H1 (cell line): ENCODE results near the gene CAMTA2. TPM values are rescaled to one million over a fixed set of nuclear protein-coding genes. Genes with fewer than 3 reads are reported as not detected.

Experiments used
- CTCF ChIA-PET: fragments of 300-600 bp; sonication (Branson Sonifier 250); formaldehyde crosslinking; loops from one replicate; lab custom pipeline; 2021; ENCODE audit not compliant: partially characterized antibody; lab: Charles Lee
- POLR2A ChIA-PET: fragments of 300-600 bp; sonication (Branson Sonifier 250); formaldehyde crosslinking; loops from one replicate; lab custom pipeline; 2021; ENCODE audit warnings: inconsistent platforms; ENCODE audit not compliant: partially characterized antibody; lab: Charles Lee
- DNase-seq, 2 experiments: peaks; one replicate each; pipeline versions ENCODE4 v3.0.0 to v3.0.0-alpha.2; 2010 to 2022; ENCODE audit warnings: low spot score in 2 of 2, low read depth in 1 of 2, mixed read lengths in 1 of 2
- FAIRE-seq: peaks from 2 replicates; lab custom pipeline; 2011; peaks lifted over from hg19 to GRCh38; lab: Jason Lieb, UNC
- H2AFZ ChIP-seq: 2 replicates; pipeline ENCODE4 v1.8.1; 2012; ENCODE audit warnings: low read length, inconsistent platforms
- H2AK5ac ChIP-seq: 2 replicates; pipeline ENCODE4 v1.6.1; 2013; ENCODE audit warnings: low read depth, low read length
- H2BK120ac ChIP-seq: replicated peaks from 2 replicates; pipeline ENCODE3; 2013; ENCODE audit warnings: low read depth, low read length, inconsistent platforms
- H2BK12ac ChIP-seq: 2 replicates; pipeline ENCODE4 v1.6.1; 2013; ENCODE audit warnings: low read depth, low read length
- H2BK15ac ChIP-seq: 2 replicates; pipeline ENCODE4 v1.6.1; 2013; ENCODE audit warnings: low read length
- H2BK20ac ChIP-seq: 2 replicates; pipeline ENCODE4 v1.6.1; 2013; ENCODE audit warnings: low read length
- H2BK5ac ChIP-seq: 2 replicates; pipeline ENCODE4 v1.6.1; 2013; ENCODE audit warnings: low read depth, low read length
- H3K14ac ChIP-seq: 2 replicates; pipeline ENCODE4 v1.6.1; 2013; ENCODE audit warnings: inconsistent platforms; ENCODE audit not compliant: insufficient read length
- H3K18ac ChIP-seq: 2 replicates; pipeline ENCODE4 v1.6.1; 2013; ENCODE audit warnings: low read length; ENCODE audit errors: extremely low read depth
- H3K23ac ChIP-seq: 2 replicates; pipeline ENCODE4 v1.6.1; 2013; ENCODE audit warnings: inconsistent platforms; ENCODE audit not compliant: insufficient read length
- H3K23me2 ChIP-seq: 2 replicates; pipeline ENCODE4 v1.6.1; 2013; ENCODE audit warnings: low read depth, low read length
- H3K27ac ChIP-seq: 2 replicates; pipeline ENCODE4 v1.6.1; 2011; ENCODE audit warnings: low read depth, low read length, inconsistent platforms
- H3K27me3 ChIP-seq, 4 experiments: replicated peaks in 1 of 4; 1 replicate in 1 of 4; 2 replicates in 3 of 4; pipeline versions ENCODE4 v1.6.1 to v1.8.1; 2011 to 2013; ENCODE audit warnings: low read length in 3 of 4, mild to moderate bottlenecking in 3 of 4, inconsistent platforms in 2 of 4, mixed read lengths in 2 of 4, moderate library complexity in 1 of 4; ENCODE audit not compliant: control insufficient read depth in 3 of 4, insufficient read depth in 3 of 4; ENCODE audit errors: extremely low read depth in 1 of 4
- H3K36me3 ChIP-seq, 4 experiments: 2 replicates each; pipeline versions ENCODE4 v1.6.1 to v1.8.1; 2011 to 2013; ENCODE audit warnings: mild to moderate bottlenecking in 4 of 4, low read length in 3 of 4, moderate library complexity in 2 of 4, control low read depth in 1 of 4, inconsistent platforms in 1 of 4; ENCODE audit not compliant: insufficient read depth in 4 of 4, control insufficient read depth in 2 of 4
- H3K4ac ChIP-seq: replicated peaks from 2 replicates; pipeline ENCODE3; 2013; ENCODE audit warnings: low read length, low read depth, mixed read lengths, inconsistent platforms; ENCODE audit not compliant: insufficient read length
- H3K4me1 ChIP-seq, 4 experiments: replicated peaks in 1 of 4; 1 replicate in 1 of 4; 2 replicates in 3 of 4; pipeline versions ENCODE4 v1.6.1 to v1.8.1; 2011 to 2013; ENCODE audit warnings: low read length in 3 of 4, inconsistent platforms in 2 of 4, mixed read lengths in 1 of 4; ENCODE audit not compliant: insufficient read depth in 4 of 4, control insufficient read depth in 3 of 4
- H3K4me2 ChIP-seq, 2 experiments: 2 replicates each; pipeline versions ENCODE4 v1.6.1 to v1.8.1; 2011 to 2013; ENCODE audit warnings: low read depth in 2 of 2, low read length in 2 of 2, control low read depth in 1 of 2, inconsistent platforms in 1 of 2, mild to moderate bottlenecking in 1 of 2; ENCODE audit not compliant: insufficient read depth in 1 of 2
- H3K4me3 ChIP-seq, 4 experiments: fragments of 200-600, 300-600 bp in 1 of 4; sonication (generic), shearing (Covaris generic), sonication (Bioruptor Twin) in 1 of 4; 2 replicates each; pipeline versions ENCODE4 v1.5.1 to v1.8.1; 2011 to 2016; ENCODE audit warnings: low read length in 4 of 4, low read depth in 3 of 4, control low read depth in 2 of 4, inconsistent platforms in 2 of 4, mild to moderate bottlenecking in 2 of 4, mixed read lengths in 1 of 4, moderate library complexity in 1 of 4; ENCODE audit not compliant: insufficient read depth in 2 of 4; ENCODE audit errors: extremely low read depth in 1 of 4
- H3K56ac ChIP-seq: replicated peaks from 2 replicates; pipeline ENCODE3; 2013; ENCODE audit warnings: low read depth, mild to moderate bottlenecking, mixed read lengths, low read length, inconsistent platforms; ENCODE audit not compliant: insufficient read length
- H3K79me1 ChIP-seq: 2 replicates; pipeline ENCODE4 v1.6.1; 2013; ENCODE audit warnings: low read depth, low read length, control low read depth
- H3K79me2 ChIP-seq, 2 experiments: 2 replicates each; pipeline versions ENCODE4 v1.6.1 to v1.8.1; 2012 to 2013; ENCODE audit warnings: low read length in 2 of 2, mild to moderate bottlenecking in 2 of 2, inconsistent platforms in 1 of 2; ENCODE audit not compliant: insufficient read depth in 2 of 2, control insufficient read depth in 1 of 2
- H3K9ac ChIP-seq, 4 experiments: replicated peaks in 1 of 4; 1 replicate in 1 of 4; 2 replicates in 3 of 4; pipeline versions ENCODE4 v1.6.1 to v1.8.1; 2011 to 2013; ENCODE audit warnings: low read depth in 3 of 4, low read length in 3 of 4, control low read depth in 2 of 4, mild to moderate bottlenecking in 2 of 4, moderate library complexity in 2 of 4, inconsistent platforms in 1 of 4; ENCODE audit errors: extremely low read depth in 1 of 4
- H3K9me3 ChIP-seq, 2 experiments: 2 replicates each; pipeline versions ENCODE4 v1.6.1 to v1.8.1; 2012 to 2013; ENCODE audit warnings: mild to moderate bottlenecking in 2 of 2, moderate library complexity in 2 of 2, control low read depth in 1 of 2, inconsistent platforms in 1 of 2, low read depth in 1 of 2, low read length in 1 of 2, mixed read lengths in 1 of 2; ENCODE audit not compliant: insufficient read depth in 2 of 2
- H4K20me1 ChIP-seq, 2 experiments: replicated peaks in 1 of 2; 2 replicates each; pipeline versions ENCODE3 to v1.8.1; 2011 to 2013; ENCODE audit warnings: inconsistent platforms in 2 of 2, low read length in 2 of 2, mild to moderate bottlenecking in 1 of 2; ENCODE audit not compliant: insufficient read depth in 2 of 2, control insufficient read depth in 1 of 2
- H4K5ac ChIP-seq: 2 replicates; pipeline ENCODE4 v1.6.1; 2013; ENCODE audit warnings: low read length, low read depth, mixed read lengths, inconsistent platforms; ENCODE audit not compliant: insufficient read length
- H4K8ac ChIP-seq: 2 replicates; pipeline ENCODE4 v1.8.0; 2013; ENCODE audit warnings: mild to moderate bottlenecking, moderate library complexity, low read length, inconsistent platforms; ENCODE audit not compliant: insufficient read depth; ENCODE audit errors: extremely low read depth
- H4K91ac ChIP-seq: replicated peaks from 2 replicates; pipeline ENCODE3; 2013; ENCODE audit warnings: low read length, mixed read lengths, inconsistent platforms; ENCODE audit not compliant: insufficient read length
- CBX5 ChIP-seq: fragments of 300-800, 300-1000 bp; sonication (generic); IDR thresholded peaks from 2 replicates; pipeline ENCODE4 v1.7.1; 2016; ENCODE audit warnings: antibody characterized with exemption, low read length, low read depth
- CHD1 ChIP-seq: IDR thresholded peaks from 2 replicates; pipeline ENCODE4 v1.6.1; 2012; ENCODE audit warnings: low read depth, low read length, improper control_type of control experiment
- RAD21 ChIP-seq, 2 experiments: IDR thresholded peaks in 1 of 2; conservative IDR thresholded peaks in 1 of 2; 2 replicates each; pipeline ENCODE4 v1.6.1; 2011; ENCODE audit warnings: low read depth in 2 of 2, low read length in 2 of 2, improper control_type of control experiment in 1 of 2, inconsistent platforms in 1 of 2, mild to moderate bottlenecking in 1 of 2, moderate library complexity in 1 of 2
- SIX5 ChIP-seq: IDR thresholded peaks from 2 replicates; pipeline ENCODE4 v1.6.1; 2011; ENCODE audit warnings: mild to moderate bottlenecking, low read depth, low read length
- TBP ChIP-seq: IDR thresholded peaks from 2 replicates; pipeline ENCODE4 v1.6.1; 2011; ENCODE audit warnings: low read depth, low read length, improper control_type of control experiment
- WGBS, 2 experiments: shearing (Covaris generic) in 1 of 2; methylation state at CpG; one replicate each; pipeline versions ENCODE4 v1.1.6 to v1.1.7; 2013 to 2015; ENCODE audit warnings: low lambda C conversion rate in 2 of 2, mixed read lengths in 2 of 2, inconsistent platforms in 1 of 2, low coverage in 1 of 2, missing lambda C conversion rate in 1 of 2; ENCODE audit not compliant: insufficient replicate concordance in 2 of 2, insufficient coverage in 1 of 2, insufficient read length in 1 of 2; ENCODE audit errors: extremely low coverage in 1 of 2, missing lambda C conversion rate in 1 of 2; 5-methylcytosine and 5-hydroxymethylcytosine counted together
- polyA plus RNA-seq, 7 experiments: library from polyadenylated mRNA; depleted of rRNA in 3 of 7; stranded (reverse) in 5 of 7; unstranded in 2 of 7; fragments of >200 nt in 5 of 7; fragments of 200-250 nt in 2 of 7; gene quantifications; 1 replicate in 5 of 7; 2 replicates in 1 of 7; 4 replicates in 1 of 7; pipeline versions ENCODE4 v1.2.1 to v1.2.3, GENCODE V29; 2011 to 2013; ENCODE audit warnings: missing spikeins in 2 of 7, mixed read lengths in 2 of 7
- total RNA-seq: library from RNA; stranded (reverse); fragmentation: NEBNext Ultra II Directional; extraction: Animal tissue kit (Norgen Biotek cat#: 25700); gene quantifications from 2 replicates; pipeline ENCODE4 v1.2.1, GENCODE V29; 2021
- TF ChIP-seq, protein P1 (sequence below): IDR thresholded peaks from 2 replicates; pipeline ENCODE4 v1.6.1; 2012; ENCODE audit warnings: low read length, inconsistent platforms
- TF ChIP-seq, protein P2 (sequence below): IDR thresholded peaks from 2 replicates; pipeline ENCODE4 v1.6.1; 2011; ENCODE audit warnings: low read length, improper control_type of control experiment
- TF ChIP-seq, protein P3 (sequence below): IDR thresholded peaks from 2 replicates; pipeline ENCODE4 v1.6.1; 2012; ENCODE audit warnings: inconsistent platforms

Gene CAMTA2
- total and polyA plus RNA-seq, 2 of the 8 experiments (the other 6 are each of a cell fraction or from before 2014, with no cell fraction given), result 5.5 to 12.0 TPM

GRCh38 chr17:4969551-4970173 is 17.8 kb downstream of the CAMTA2 start:
- peak overlapping the region; percentile 1; the same call in 1 of the 2 replicates for H2BK12ac ChIP-seq
- H2AFZ ChIP-seq, result no peak overlapping the region
- ChIA-PET POLR2A (interaction anchor here (0.6 to 32.4 kb wide), 9 partner anchors 9 to 242 kb away, joined by 3 to 987 read pairs (median 7); partner anchors contain the start of genes C17orf107, CAMTA2, ENO3 and INCA1), CTCF (interaction anchor here (1.0 to 6.2 kb wide), 8 partner anchors 8 to 61 kb away, joined by 3 to 31 read pairs (median 8); partner anchors contain the start of genes CAMTA2 and ENO3)
- H4K20me1 ChIP-seq, result peaks cover 2 to 11% of the 10 kb centered on the region in 2 experiments
- peaks cover 3% of the 10 kb centered on the region; the same call in 1 of the 2 replicates for H3K79me1 ChIP-seq
- peaks cover 0 to 21% (median 10%) of the 10 kb centered on the region in 4 experiments; a peak in 5 of 7 replicates for H3K27me3 ChIP-seq
- H3K4ac ChIP-seq, result no peak overlapping the region
- no peak for DNase-seq
- H2BK120ac ChIP-seq, result no peak overlapping the region
- no peak overlapping the region for H3K27ac ChIP-seq
- H4K8ac ChIP-seq, result no peak overlapping the region
- peak overlapping the region; percentile 92 to 99 for H3K4me2 ChIP-seq
- H2AK5ac ChIP-seq, result peak overlapping the region; percentile 45; the same call in 1 of the 2 replicates
- WGBS, 2 experiments, result 84% methylated on average over 16 of the region's 16 CpGs; no CpG with 5 or more reads in 1 of the 2 experiments
- peaks cover 0 to 16% of the 10 kb centered on the region in 2 experiments; a peak in 2 of 4 replicates for H3K79me2 ChIP-seq
- H3K18ac ChIP-seq, result peak overlapping the region; percentile 93; the same call in 1 of the 2 replicates
- peaks cover 2 to 16% (median 9%) of the 10 kb centered on the region in 4 experiments for H3K4me1 ChIP-seq
- H4K91ac ChIP-seq, result no peak overlapping the region
- no peak overlapping the region for H3K14ac ChIP-seq
- FAIRE-seq, result no peak
- H3K56ac ChIP-seq, result no peak overlapping the region
- H4K5ac ChIP-seq, result no peak overlapping the region
- H3K4me3 ChIP-seq, result peak overlapping the region in 3 of 4 experiments; percentile 71 to 90 (median 89); a peak in 7 of 8 replicates
- peak overlapping the region in 2 of 4 experiments; percentile 14 to 67; a peak in 2 of 7 replicates for H3K9ac ChIP-seq
- no peak overlapping the region for H2BK20ac ChIP-seq
- H2BK5ac ChIP-seq, result peak overlapping the region; percentile 66; the same call in 1 of the 2 replicates
- peaks cover 0 to 11% (median 0%) of the 10 kb centered on the region in 4 experiments; a peak in 1 of 8 replicates for H3K36me3 ChIP-seq
- H3K23ac ChIP-seq, result no peak overlapping the region
- no peak overlapping the region; the same call in 1 of the 2 replicates for H2BK15ac ChIP-seq
- H3K23me2 ChIP-seq, result peaks cover 19% of the 10 kb centered on the region; the same call in 1 of the 2 replicates
- H3K9me3 ChIP-seq, result no peaks in the 10 kb centered on the region
- TF ChIP-seq RAD21 (IDR thresholded peaks at IDR 0.05 in 1 of 2, conservative IDR thresholded peaks at IDR 0.05 in 1 of 2; ENCODE audit: low read depth in 2 of 2, low read length in 2 of 2) (no peak), CHD1 (no peak), CBX5 (no peak), TBP (no peak), SIX5 (no peak)
- TF ChIP-seq, protein P1, sequence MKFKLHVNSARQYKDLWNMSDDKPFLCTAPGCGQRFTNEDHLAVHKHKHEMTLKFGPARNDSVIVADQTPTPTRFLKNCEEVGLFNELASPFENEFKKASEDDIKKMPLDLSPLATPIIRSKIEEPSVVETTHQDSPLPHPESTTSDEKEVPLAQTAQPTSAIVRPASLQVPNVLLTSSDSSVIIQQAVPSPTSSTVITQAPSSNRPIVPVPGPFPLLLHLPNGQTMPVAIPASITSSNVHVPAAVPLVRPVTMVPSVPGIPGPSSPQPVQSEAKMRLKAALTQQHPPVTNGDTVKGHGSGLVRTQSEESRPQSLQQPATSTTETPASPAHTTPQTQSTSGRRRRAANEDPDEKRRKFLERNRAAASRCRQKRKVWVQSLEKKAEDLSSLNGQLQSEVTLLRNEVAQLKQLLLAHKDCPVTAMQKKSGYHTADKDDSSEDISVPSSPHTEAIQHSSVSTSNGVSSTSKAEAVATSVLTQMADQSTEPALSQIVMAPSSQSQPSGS, result no peak
- TF ChIP-seq, protein P2, sequence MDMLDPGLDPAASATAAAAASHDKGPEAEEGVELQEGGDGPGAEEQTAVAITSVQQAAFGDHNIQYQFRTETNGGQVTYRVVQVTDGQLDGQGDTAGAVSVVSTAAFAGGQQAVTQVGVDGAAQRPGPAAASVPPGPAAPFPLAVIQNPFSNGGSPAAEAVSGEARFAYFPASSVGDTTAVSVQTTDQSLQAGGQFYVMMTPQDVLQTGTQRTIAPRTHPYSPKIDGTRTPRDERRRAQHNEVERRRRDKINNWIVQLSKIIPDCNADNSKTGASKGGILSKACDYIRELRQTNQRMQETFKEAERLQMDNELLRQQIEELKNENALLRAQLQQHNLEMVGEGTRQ, result no peak
- TF ChIP-seq, protein P3, sequence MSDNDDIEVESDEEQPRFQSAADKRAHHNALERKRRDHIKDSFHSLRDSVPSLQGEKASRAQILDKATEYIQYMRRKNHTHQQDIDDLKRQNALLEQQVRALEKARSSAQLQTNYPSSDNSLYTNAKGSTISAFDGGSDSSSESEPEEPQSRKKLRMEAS, result no peak
